Ishikawa (cell line): ENCODE data around the gene KDF1.

Source experiments
- CEBPB ChIP-seq: IDR thresholded peaks from 2 replicates; pipeline ENCODE4 v1.6.1; 2012
- CREB1 ChIP-seq: IDR thresholded peaks from 2 replicates; pipeline ENCODE4 v1.6.1; 2012; ENCODE audit warnings: low read depth
- EGR1 ChIP-seq: IDR thresholded peaks from 2 replicates; pipeline ENCODE4 v1.6.1; 2012
- EP300 ChIP-seq: IDR thresholded peaks from 2 replicates; pipeline ENCODE4 v1.6.1; 2012; ENCODE audit warnings: borderline replicate concordance
- FOXM1 ChIP-seq: IDR thresholded peaks from 2 replicates; pipeline ENCODE4 v1.6.1; 2012; ENCODE audit warnings: low read depth, borderline replicate concordance
- RAD21 ChIP-seq: IDR thresholded peaks from 2 replicates; pipeline ENCODE4 v1.6.1; 2012; ENCODE audit warnings: low read depth
- TAF1 ChIP-seq: IDR thresholded peaks from 2 replicates; pipeline ENCODE4 v1.6.1; 2012; ENCODE audit warnings: low read depth, mild to moderate bottlenecking
- TCF12 ChIP-seq: IDR thresholded peaks from 2 replicates; pipeline ENCODE4 v1.6.1; 2012; ENCODE audit warnings: low read depth
- TEAD4 ChIP-seq: IDR thresholded peaks from 2 replicates; pipeline ENCODE4 v1.6.1; 2012
- YY1 ChIP-seq: IDR thresholded peaks from 2 replicates; pipeline ENCODE4 v1.6.1; 2012; ENCODE audit warnings: low read depth
- ZBTB7A ChIP-seq: IDR thresholded peaks from 2 replicates; pipeline ENCODE4 v1.6.1; 2012; ENCODE audit warnings: low read depth
- TF ChIP-seq, protein P1 (sequence below): IDR thresholded peaks from 2 replicates; pipeline ENCODE4 v1.6.1; 2012; ENCODE audit warnings: low read depth, mild to moderate bottlenecking
- TF ChIP-seq, protein P2 (sequence below): IDR thresholded peaks from 2 replicates; pipeline ENCODE4 v1.6.1; 2012
- TF ChIP-seq, protein P3 (sequence below): IDR thresholded peaks from 2 replicates; pipeline ENCODE4 v1.6.1; 2012

DNA sequence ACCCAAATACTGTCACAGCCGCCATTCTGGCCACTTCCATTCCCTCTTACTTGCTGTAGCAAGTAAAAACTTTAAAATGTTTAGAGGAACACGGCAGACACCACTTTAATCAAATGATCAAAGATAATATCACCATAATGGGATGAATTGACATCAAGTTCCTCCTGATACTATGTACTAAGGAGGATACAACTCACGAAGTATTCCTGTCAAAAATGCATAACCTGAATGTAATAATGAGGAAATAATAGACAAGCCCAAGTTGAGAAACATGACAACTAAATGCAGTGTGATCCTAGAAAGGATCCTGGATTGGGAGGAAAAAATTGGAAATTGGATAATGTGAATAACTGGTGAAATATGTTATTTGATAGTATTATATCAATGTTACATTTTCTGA is 3.9 kb downstream of the KDF1 start:
- TF ChIP-seq EP300 (no peak), YY1 (no peak), EGR1 (no peak), RAD21 (no peak), TAF1 (no peak), ZBTB7A (no peak), TCF12 (no peak), CEBPB (no peak), FOXM1 (no peak), TEAD4 (no peak), CREB1 (no peak)
- TF ChIP-seq, protein P1, sequence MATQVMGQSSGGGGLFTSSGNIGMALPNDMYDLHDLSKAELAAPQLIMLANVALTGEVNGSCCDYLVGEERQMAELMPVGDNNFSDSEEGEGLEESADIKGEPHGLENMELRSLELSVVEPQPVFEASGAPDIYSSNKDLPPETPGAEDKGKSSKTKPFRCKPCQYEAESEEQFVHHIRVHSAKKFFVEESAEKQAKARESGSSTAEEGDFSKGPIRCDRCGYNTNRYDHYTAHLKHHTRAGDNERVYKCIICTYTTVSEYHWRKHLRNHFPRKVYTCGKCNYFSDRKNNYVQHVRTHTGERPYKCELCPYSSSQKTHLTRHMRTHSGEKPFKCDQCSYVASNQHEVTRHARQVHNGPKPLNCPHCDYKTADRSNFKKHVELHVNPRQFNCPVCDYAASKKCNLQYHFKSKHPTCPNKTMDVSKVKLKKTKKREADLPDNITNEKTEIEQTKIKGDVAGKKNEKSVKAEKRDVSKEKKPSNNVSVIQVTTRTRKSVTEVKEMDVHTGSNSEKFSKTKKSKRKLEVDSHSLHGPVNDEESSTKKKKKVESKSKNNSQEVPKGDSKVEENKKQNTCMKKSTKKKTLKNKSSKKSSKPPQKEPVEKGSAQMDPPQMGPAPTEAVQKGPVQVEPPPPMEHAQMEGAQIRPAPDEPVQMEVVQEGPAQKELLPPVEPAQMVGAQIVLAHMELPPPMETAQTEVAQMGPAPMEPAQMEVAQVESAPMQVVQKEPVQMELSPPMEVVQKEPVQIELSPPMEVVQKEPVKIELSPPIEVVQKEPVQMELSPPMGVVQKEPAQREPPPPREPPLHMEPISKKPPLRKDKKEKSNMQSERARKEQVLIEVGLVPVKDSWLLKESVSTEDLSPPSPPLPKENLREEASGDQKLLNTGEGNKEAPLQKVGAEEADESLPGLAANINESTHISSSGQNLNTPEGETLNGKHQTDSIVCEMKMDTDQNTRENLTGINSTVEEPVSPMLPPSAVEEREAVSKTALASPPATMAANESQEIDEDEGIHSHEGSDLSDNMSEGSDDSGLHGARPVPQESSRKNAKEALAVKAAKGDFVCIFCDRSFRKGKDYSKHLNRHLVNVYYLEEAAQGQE = no peak
- TF ChIP-seq, protein P2, sequence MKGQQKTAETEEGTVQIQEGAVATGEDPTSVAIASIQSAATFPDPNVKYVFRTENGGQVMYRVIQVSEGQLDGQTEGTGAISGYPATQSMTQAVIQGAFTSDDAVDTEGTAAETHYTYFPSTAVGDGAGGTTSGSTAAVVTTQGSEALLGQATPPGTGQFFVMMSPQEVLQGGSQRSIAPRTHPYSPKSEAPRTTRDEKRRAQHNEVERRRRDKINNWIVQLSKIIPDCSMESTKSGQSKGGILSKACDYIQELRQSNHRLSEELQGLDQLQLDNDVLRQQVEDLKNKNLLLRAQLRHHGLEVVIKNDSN = no peak
- TF ChIP-seq, protein P3, sequence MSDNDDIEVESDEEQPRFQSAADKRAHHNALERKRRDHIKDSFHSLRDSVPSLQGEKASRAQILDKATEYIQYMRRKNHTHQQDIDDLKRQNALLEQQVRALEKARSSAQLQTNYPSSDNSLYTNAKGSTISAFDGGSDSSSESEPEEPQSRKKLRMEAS = no peak
